Measurements from ENCODE around the gene SPIRE2. TPM values are rescaled to one million over a fixed set of nuclear protein-coding genes. Genes with fewer than 3 reads are reported as not detected.
"Not testable (repeated sequence)": the region's sequence is repeated elsewhere in the genome, so short reads cannot be mapped to it uniquely, and the experiment has no call there.

Gene SPIRE2
- total RNA-seq, 1 donor: 0.72 TPM

- no peak overlapping the region for H3K27ac ChIP-seq (ENCODE audit: low read depth, low read length)
- peak overlapping the region; percentile 90 for H3K4me3 ChIP-seq (ENCODE audit: insufficient read depth, low read length)
- peaks cover 23% of the 10 kb centered on the region for H3K79me2 ChIP-seq (ENCODE audit: insufficient read depth, low read length)
- peak overlapping the region; percentile 88 for H2AFZ ChIP-seq (ENCODE audit: low read length)
- no peak for TF ChIP-seq CTCF (IDR thresholded peaks at IDR 0.05; ENCODE audit: extremely low read depth, low read depth, low read length)
- no peaks in the 10 kb centered on the region for H3K36me3 ChIP-seq (ENCODE audit: insufficient read depth, low read length)
- DNase-seq (ENCODE audit: insufficient read length, low spot score, missing footprints): peak; percentile 86
- no peaks in the 10 kb centered on the region for H3K27me3 ChIP-seq (ENCODE audit: insufficient read depth, low read length)
- no peaks in the 10 kb centered on the region for H4K20me1 ChIP-seq (ENCODE audit: insufficient read depth, low read length)
- H3K9me3 ChIP-seq (ENCODE audit: low read depth, low read length): no peaks in the 10 kb centered on the region
- peaks cover 6% of the 10 kb centered on the region for H3K4me1 ChIP-seq (ENCODE audit: insufficient read depth, low read length)
- peak overlapping the region; percentile 95 for H3K4me2 ChIP-seq (ENCODE audit: insufficient read depth, low read length)
Measured at GRCh38 chr16:89815639-89816348, 12.5 kb upstream of the SPIRE2 start.

GRCh38 chr16:89818851-89819403 is 9.3 kb upstream of the SPIRE2 start:
- not testable (repeated sequence) for H3K27me3 ChIP-seq (ENCODE audit: insufficient read depth, low read length); H4K20me1 ChIP-seq (ENCODE audit: insufficient read depth, low read length); DNase-seq (ENCODE audit: insufficient read length, low spot score, missing footprints); H3K4me1 ChIP-seq (ENCODE audit: insufficient read depth, low read length); H3K4me2 ChIP-seq (ENCODE audit: insufficient read depth, low read length); H2AFZ ChIP-seq (ENCODE audit: low read length); H3K36me3 ChIP-seq (ENCODE audit: insufficient read depth, low read length); H3K27ac ChIP-seq (ENCODE audit: low read depth, low read length); H3K4me3 ChIP-seq (ENCODE audit: insufficient read depth, low read length); H3K9me3 ChIP-seq (ENCODE audit: low read depth, low read length)
- H3K79me2 ChIP-seq (ENCODE audit: insufficient read depth, low read length): peaks cover 17% of the 10 kb centered on the region

GRCh38 chr16:89819448-89819847 is 8.8 kb upstream of the SPIRE2 start:
- not testable (repeated sequence) for H3K4me1 ChIP-seq (ENCODE audit: insufficient read depth, low read length); H3K9me3 ChIP-seq (ENCODE audit: low read depth, low read length); H3K4me3 ChIP-seq (ENCODE audit: insufficient read depth, low read length); H3K4me2 ChIP-seq (ENCODE audit: insufficient read depth, low read length); H3K27me3 ChIP-seq (ENCODE audit: insufficient read depth, low read length); H3K27ac ChIP-seq (ENCODE audit: low read depth, low read length); H3K36me3 ChIP-seq (ENCODE audit: insufficient read depth, low read length); DNase-seq (ENCODE audit: insufficient read length, low spot score, missing footprints); H4K20me1 ChIP-seq (ENCODE audit: insufficient read depth, low read length); H2AFZ ChIP-seq (ENCODE audit: low read length)
- H3K79me2 ChIP-seq (ENCODE audit: insufficient read depth, low read length): peaks cover 12% of the 10 kb centered on the region

GRCh38 chr16:89821438-89822187 is 6.7 kb upstream of the SPIRE2 start:
- Histone ChIP-seq H3K4me2 (ENCODE audit: insufficient read depth, low read length) (no peak overlapping the region), H3K4me3 (ENCODE audit: insufficient read depth, low read length) (no peak overlapping the region), H3K36me3 (ENCODE audit: insufficient read depth, low read length) (no peaks in the 10 kb centered on the region), H3K4me1 (ENCODE audit: insufficient read depth, low read length) (no peaks in the 10 kb centered on the region), H3K9me3 (ENCODE audit: low read depth, low read length) (no peaks in the 10 kb centered on the region), H3K27ac (ENCODE audit: low read depth, low read length) (no peak overlapping the region), H4K20me1 (ENCODE audit: insufficient read depth, low read length) (peaks cover 3% of the 10 kb centered on the region), H3K27me3 (ENCODE audit: insufficient read depth, low read length) (no peaks in the 10 kb centered on the region), H2AFZ (ENCODE audit: low read length) (no peak overlapping the region), H3K79me2 (ENCODE audit: insufficient read depth, low read length) (no peaks in the 10 kb centered on the region)
- no peak for TF ChIP-seq CTCF (IDR thresholded peaks at IDR 0.05; ENCODE audit: extremely low read depth, low read depth, low read length)
- no peak for DNase-seq (ENCODE audit: insufficient read length, low spot score, missing footprints)

Measured in osteoblast (primary cell).